Prostate gland (tissue), 2 donors: ENCODE measurements around the gene KRTAP9-1.

Source experiments
- POLR2A ChIP-seq: fragments of 450-650 bp; IDR thresholded peaks from one replicate; pipeline ENCODE4 v1.6.1; 2016; ENCODE audit warnings: antibody characterized with exemption, mild to moderate bottlenecking
- POLR2AphosphoS5 ChIP-seq: sonication (generic); formaldehyde crosslinking; IDR thresholded peaks from one replicate; pipeline ENCODE4 v1.6.1; 2017; ENCODE audit warnings: antibody characterized with exemption
- TF ChIP-seq, protein P1 (sequence below), 4 experiments: fragments of 200-600 bp in 2 of 4; fragments of 450-650 bp in 2 of 4; sonication (generic) in 2 of 4; IDR thresholded peaks; 1 replicate in 3 of 4; 2 replicates in 1 of 4; pipeline ENCODE4 v1.5.1; 2016 to 2019; ENCODE audit warnings: antibody characterized with exemption in 4 of 4, mild to moderate bottlenecking in 2 of 4, moderate library complexity in 2 of 4

DNA sequence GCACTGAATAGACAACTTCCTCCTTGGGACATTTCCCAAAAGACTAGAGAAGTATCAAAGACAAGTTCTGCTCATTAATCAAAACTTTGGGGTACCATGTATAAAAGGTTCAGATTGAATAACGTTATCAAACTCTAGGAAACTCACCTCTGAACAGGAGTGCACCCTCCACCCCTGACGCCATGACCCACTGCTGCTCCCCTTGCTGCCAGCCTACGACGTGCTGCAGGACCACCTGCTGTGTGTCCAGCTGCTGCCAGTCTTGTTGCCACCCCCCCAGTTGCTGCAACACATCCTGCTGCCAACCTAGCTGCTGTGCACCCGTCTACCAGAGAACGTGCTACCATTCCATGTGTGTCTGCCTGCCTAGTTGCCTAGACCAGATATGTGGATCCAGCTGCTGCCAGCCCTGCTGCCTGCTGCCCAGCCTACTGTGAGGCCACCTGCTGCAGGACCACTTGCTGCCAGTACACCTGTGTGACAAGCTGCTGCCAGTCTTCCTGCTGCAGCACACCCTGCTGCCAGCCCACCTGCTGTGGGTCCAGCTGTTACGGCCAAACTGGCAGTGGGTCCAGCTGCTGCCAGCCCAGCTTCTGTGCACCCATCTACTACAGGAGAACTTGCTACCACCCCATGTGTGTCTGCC lies 23.0 kb downstream of the KRTAP9-1 start:
- no peak for TF ChIP-seq POLR2AphosphoS5
- TF ChIP-seq, protein P1, sequence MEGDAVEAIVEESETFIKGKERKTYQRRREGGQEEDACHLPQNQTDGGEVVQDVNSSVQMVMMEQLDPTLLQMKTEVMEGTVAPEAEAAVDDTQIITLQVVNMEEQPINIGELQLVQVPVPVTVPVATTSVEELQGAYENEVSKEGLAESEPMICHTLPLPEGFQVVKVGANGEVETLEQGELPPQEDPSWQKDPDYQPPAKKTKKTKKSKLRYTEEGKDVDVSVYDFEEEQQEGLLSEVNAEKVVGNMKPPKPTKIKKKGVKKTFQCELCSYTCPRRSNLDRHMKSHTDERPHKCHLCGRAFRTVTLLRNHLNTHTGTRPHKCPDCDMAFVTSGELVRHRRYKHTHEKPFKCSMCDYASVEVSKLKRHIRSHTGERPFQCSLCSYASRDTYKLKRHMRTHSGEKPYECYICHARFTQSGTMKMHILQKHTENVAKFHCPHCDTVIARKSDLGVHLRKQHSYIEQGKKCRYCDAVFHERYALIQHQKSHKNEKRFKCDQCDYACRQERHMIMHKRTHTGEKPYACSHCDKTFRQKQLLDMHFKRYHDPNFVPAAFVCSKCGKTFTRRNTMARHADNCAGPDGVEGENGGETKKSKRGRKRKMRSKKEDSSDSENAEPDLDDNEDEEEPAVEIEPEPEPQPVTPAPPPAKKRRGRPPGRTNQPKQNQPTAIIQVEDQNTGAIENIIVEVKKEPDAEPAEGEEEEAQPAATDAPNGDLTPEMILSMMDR (IDR thresholded peaks at IDR 0.05) = no peak
- no peak for TF ChIP-seq POLR2A
